IMR-90 (cell line): ENCODE measurements around the gene CEP85. TPM values are rescaled to one million over a fixed set of nuclear protein-coding genes. Genes with fewer than 3 reads are reported as not detected.

Source experiments
- ATAC-seq: fragments of 200-7000 bp; cut with Tn5 transposase; 2 replicates; pipeline ENCODE4 v1.9.1; 2020; ENCODE audit warnings: low read depth, mild to moderate bottlenecking, moderate library complexity
- BruUV-seq: library from RNA; stranded (reverse); fragments of 400-500 nt; replicated peaks from 2 replicates; lab custom pipeline; 2021; lab: Mats Ljungman, UMichigan
- CTCF ChIA-PET: fragments of 300-600 bp; formaldehyde crosslinking; extraction: SDS; loops from one replicate; lab custom pipeline; 2021; ENCODE audit warnings: antibody characterized with exemption; lab: Yijun Ruan, JAX
- POLR2A ChIA-PET: fragments of 300-600 bp; sonication (Branson Sonifier 250); formaldehyde crosslinking; loops from one replicate; lab custom pipeline; 2022; ENCODE audit warnings: antibody characterized with exemption; ENCODE audit not compliant: unreplicated experiment; lab: Charles Lee
- DNase-seq: peaks from one replicate; pipeline ENCODE4 v3.0.0; 2013
- H2AFZ ChIP-seq: replicated peaks from 2 replicates; pipeline ENCODE3; 2013; ENCODE audit warnings: low read length, mild to moderate bottlenecking; ENCODE audit not compliant: poor library complexity
- H2AK5ac ChIP-seq: 2 replicates; pipeline ENCODE4 v1.6.1; 2013; ENCODE audit warnings: low read depth, low read length, inconsistent platforms
- H2AK9ac ChIP-seq: replicated peaks from 2 replicates; pipeline ENCODE3; 2013; ENCODE audit warnings: mild to moderate bottlenecking, low read depth, low read length, moderate library complexity; ENCODE audit not compliant: poor library complexity
- H2BK120ac ChIP-seq: 2 replicates; pipeline ENCODE4 v1.6.1; 2013; ENCODE audit warnings: low read depth, low read length, inconsistent platforms
- H2BK15ac ChIP-seq: 3 replicates; pipeline ENCODE4 v1.6.1; 2013; ENCODE audit warnings: low read depth, low read length, inconsistent platforms
- H2BK20ac ChIP-seq: 2 replicates; pipeline ENCODE4 v1.6.1; 2013; ENCODE audit warnings: low read depth, mild to moderate bottlenecking, inconsistent platforms, low read length, moderate library complexity
- H2BK5ac ChIP-seq: 2 replicates; pipeline ENCODE4 v1.6.1; 2013; ENCODE audit warnings: mild to moderate bottlenecking, low read depth, low read length, inconsistent platforms; ENCODE audit not compliant: poor library complexity, severe bottlenecking
- H3K14ac ChIP-seq: replicated peaks from 2 replicates; pipeline ENCODE4 v1.6.1; 2013; ENCODE audit warnings: low read depth, low read length, inconsistent platforms
- H3K18ac ChIP-seq: 2 replicates; pipeline ENCODE4 v1.6.1; 2013; ENCODE audit warnings: low read depth, low read length, control low read depth
- H3K23ac ChIP-seq: 2 replicates; pipeline ENCODE4 v1.6.1; 2013; ENCODE audit warnings: low read depth, low read length, inconsistent platforms
- H3K27ac ChIP-seq: 2 replicates; pipeline ENCODE4 v1.5.1; 2013; ENCODE audit warnings: mild to moderate bottlenecking, control low read depth, low read length; ENCODE audit not compliant: insufficient read depth
- H3K27me3 ChIP-seq: 2 replicates; pipeline ENCODE4 v1.6.1; 2013; ENCODE audit warnings: low read length; ENCODE audit not compliant: control insufficient read depth, insufficient read depth
- H3K36me3 ChIP-seq: 2 replicates; pipeline ENCODE4 v1.6.1; 2013; ENCODE audit warnings: low read length, mixed read lengths; ENCODE audit not compliant: control insufficient read depth, insufficient read depth
- H3K4ac ChIP-seq: 2 replicates; pipeline ENCODE4 v1.6.1; 2013; ENCODE audit warnings: low read depth, low read length, inconsistent platforms
- H3K4me1 ChIP-seq: 2 replicates; pipeline ENCODE4 v1.6.1; 2013; ENCODE audit warnings: low read length, mixed read lengths; ENCODE audit not compliant: control insufficient read depth, insufficient read depth
- H3K4me2 ChIP-seq: 2 replicates; pipeline ENCODE4 v1.6.1; 2013; ENCODE audit warnings: low read depth, mild to moderate bottlenecking, control low read depth, low read length, moderate library complexity
- H3K4me3 ChIP-seq: 2 replicates; pipeline ENCODE4 v1.5.1; 2013; ENCODE audit warnings: low read depth, mild to moderate bottlenecking, control low read depth, low read length, moderate library complexity; ENCODE audit not compliant: insufficient read depth
- H3K56ac ChIP-seq: 2 replicates; pipeline ENCODE4 v1.6.1; 2013; ENCODE audit warnings: low read length, inconsistent platforms; ENCODE audit not compliant: insufficient read depth; ENCODE audit errors: extremely low read depth
- H3K79me1 ChIP-seq, 2 experiments: 2 replicates each; pipeline ENCODE4 v1.6.1; 2013; ENCODE audit warnings: low read length in 2 of 2, inconsistent platforms in 1 of 2, low read depth in 1 of 2
- H3K9ac ChIP-seq: 2 replicates; pipeline ENCODE4 v1.6.1; 2013; ENCODE audit warnings: low read depth, low read length, control low read depth
- H3K9me1 ChIP-seq: 2 replicates; pipeline ENCODE4 v1.6.1; 2013; ENCODE audit warnings: low read length, inconsistent platforms; ENCODE audit not compliant: insufficient read depth
- H3K9me3 ChIP-seq: 2 replicates; pipeline ENCODE4 v1.6.1; 2013; ENCODE audit warnings: low read length; ENCODE audit not compliant: control insufficient read depth, insufficient read depth
- H4K20me1 ChIP-seq: 2 replicates; pipeline ENCODE4 v1.6.1; 2013; ENCODE audit warnings: low read length, inconsistent platforms; ENCODE audit not compliant: insufficient read depth
- H4K5ac ChIP-seq: 2 replicates; pipeline ENCODE4 v1.6.1; 2013; ENCODE audit warnings: mild to moderate bottlenecking, low read depth, low read length, control low read depth
- H4K8ac ChIP-seq, 2 experiments: 2 replicates each; pipeline ENCODE4 v1.6.1; 2013; ENCODE audit warnings: low read depth in 2 of 2, low read length in 2 of 2, control low read depth in 1 of 2, inconsistent platforms in 1 of 2
- H4K91ac ChIP-seq: 2 replicates; pipeline ENCODE4 v1.6.1; 2013; ENCODE audit warnings: low read depth, low read length, inconsistent platforms; ENCODE audit not compliant: insufficient read depth
- CEBPB ChIP-seq: IDR thresholded peaks from 2 replicates; pipeline ENCODE4 v1.6.1; 2012; ENCODE audit warnings: low read depth, low read length, improper control_type of control experiment
- RAD21 ChIP-seq: IDR thresholded peaks from 2 replicates; pipeline ENCODE4 v1.6.1; 2012; ENCODE audit warnings: low read length, improper control_type of control experiment
- WGBS, 2 experiments: methylation state at CpG; one replicate each; pipeline versions ENCODE4 v1.1.5 to v1.1.7; 2013; ENCODE audit warnings: missing lambda C conversion rate in 2 of 2; ENCODE audit not compliant: insufficient read length in 1 of 2; ENCODE audit errors: extremely low coverage in 2 of 2; 5-methylcytosine and 5-hydroxymethylcytosine counted together
- dilution Hi-C: fragments of 300-500 bp; cut with HindIII; formaldehyde crosslinking; loops from one replicate; pipeline ENCODE4 v1.14.3; 2018; ENCODE audit warnings: low sequenced_read_pairs; ENCODE audit not compliant: unreplicated experiment
- in situ Hi-C: fragments of 300-500 bp; cut with MboI; formaldehyde crosslinking; loops from 3 replicates; pipeline ENCODE4 v1.14.3; 2019; ENCODE audit warnings: low sequenced_read_pairs, inconsistent platforms, mixed read lengths
- intact Hi-C: fragments of 100-400 bp; cut with micrococcal nuclease; formaldehyde crosslinking; loops from 2 replicates; pipeline ENCODE4 v1.10.0; 2022
- polyA plus RNA-seq, 3 experiments: library from polyadenylated mRNA; depleted of rRNA; stranded (reverse); fragments of >200 nt; gene quantifications; 2 replicates each; pipeline ENCODE4 v1.2.3, GENCODE V29; 2012; ENCODE audit warnings: low replicate concordance in 1 of 3
- total RNA-seq: library from RNA; depleted of rRNA; stranded (reverse); fragments of >200 nt; gene quantifications from 2 replicates; pipeline ENCODE4 v1.2.3, GENCODE V29; 2012
- TF ChIP-seq, protein P1 (sequence below): conservative IDR thresholded peaks from 2 replicates; pipeline ENCODE4 v1.5.1; 2012; ENCODE audit warnings: mild to moderate bottlenecking, low read depth, low read length, improper control_type of control experiment

Gene CEP85
- total and polyA plus RNA-seq, 2 of the 4 experiments (the other 2 are of a cell fraction): 11.5 to 11.8 TPM

DNA sequence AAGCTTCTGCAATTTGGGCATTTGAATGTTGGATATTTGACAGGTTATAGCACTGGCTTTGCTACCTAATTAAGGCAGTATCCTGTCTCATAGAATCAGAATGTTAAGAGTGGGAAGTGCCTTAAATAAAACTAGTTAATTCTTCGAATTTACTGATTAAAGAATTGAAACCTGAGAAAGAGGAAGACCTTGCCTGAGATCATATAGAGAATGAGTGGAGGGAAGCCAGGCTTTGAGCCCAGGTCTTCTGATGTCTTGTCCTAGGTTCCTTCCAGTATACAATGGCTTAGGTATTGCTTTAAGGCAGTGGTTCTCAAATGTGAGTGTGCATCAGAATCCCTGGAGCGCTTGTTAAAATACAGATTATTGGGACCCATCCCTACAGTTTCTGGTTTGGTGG is 25.0 kb downstream of the CEP85 start:
- no peak overlapping the region for H2BK5ac ChIP-seq
- no peak overlapping the region for H3K56ac ChIP-seq
- no peak overlapping the region for H2BK15ac ChIP-seq
- TF ChIP-seq RAD21: no peak
- TF ChIP-seq, protein P1, sequence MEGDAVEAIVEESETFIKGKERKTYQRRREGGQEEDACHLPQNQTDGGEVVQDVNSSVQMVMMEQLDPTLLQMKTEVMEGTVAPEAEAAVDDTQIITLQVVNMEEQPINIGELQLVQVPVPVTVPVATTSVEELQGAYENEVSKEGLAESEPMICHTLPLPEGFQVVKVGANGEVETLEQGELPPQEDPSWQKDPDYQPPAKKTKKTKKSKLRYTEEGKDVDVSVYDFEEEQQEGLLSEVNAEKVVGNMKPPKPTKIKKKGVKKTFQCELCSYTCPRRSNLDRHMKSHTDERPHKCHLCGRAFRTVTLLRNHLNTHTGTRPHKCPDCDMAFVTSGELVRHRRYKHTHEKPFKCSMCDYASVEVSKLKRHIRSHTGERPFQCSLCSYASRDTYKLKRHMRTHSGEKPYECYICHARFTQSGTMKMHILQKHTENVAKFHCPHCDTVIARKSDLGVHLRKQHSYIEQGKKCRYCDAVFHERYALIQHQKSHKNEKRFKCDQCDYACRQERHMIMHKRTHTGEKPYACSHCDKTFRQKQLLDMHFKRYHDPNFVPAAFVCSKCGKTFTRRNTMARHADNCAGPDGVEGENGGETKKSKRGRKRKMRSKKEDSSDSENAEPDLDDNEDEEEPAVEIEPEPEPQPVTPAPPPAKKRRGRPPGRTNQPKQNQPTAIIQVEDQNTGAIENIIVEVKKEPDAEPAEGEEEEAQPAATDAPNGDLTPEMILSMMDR: no peak
- TF ChIP-seq CEBPB: no peak
- H3K27ac ChIP-seq: no peak overlapping the region
- DNase-seq (no peak), ATAC-seq (no peak)
- BruUV-seq: no TSS peak
- H3K4me1 ChIP-seq: no peaks in the 10 kb centered on the region
- H4K8ac ChIP-seq: no peak overlapping the region
- no peak overlapping the region for H2AK9ac ChIP-seq
- 0 out of 2 replicates have a peak, but pooled peaks cover 3% of the 10 kb centered on the region for H3K9me1 ChIP-seq
- H4K20me1 ChIP-seq: no peaks in the 10 kb centered on the region
- peaks cover 7 to 14% of the 10 kb centered on the region in 2 experiments; a peak in 2 of 4 replicates for H3K79me1 ChIP-seq
- no peak overlapping the region for H3K23ac ChIP-seq
- no peak overlapping the region for H3K4me3 ChIP-seq
- H2BK20ac ChIP-seq: no peak overlapping the region
- H2AK5ac ChIP-seq: no peak overlapping the region
- no peak overlapping the region for H2AFZ ChIP-seq
- H3K18ac ChIP-seq: no peak overlapping the region
- no peak overlapping the region for H3K9ac ChIP-seq
- peaks cover 18% of the 10 kb centered on the region for H3K36me3 ChIP-seq
- no CpG with 5 or more reads among the region's 2 CpGs for WGBS, 2 experiments
- in situ Hi-C loops (no loop called here), intact Hi-C loops (no loop called here), dilution Hi-C loops (no loop called here)
- no peak overlapping the region for H3K4me2 ChIP-seq
- no peaks in the 10 kb centered on the region for H3K27me3 ChIP-seq
- ChIA-PET POLR2A (no interaction called here), CTCF (interaction anchor here (0.7 kb wide), 1 partner anchor 7 kb away, joined by 3 read pairs; no protein-coding TSS in a partner anchor)
- H3K4ac ChIP-seq: no peak overlapping the region
- no peaks in the 10 kb centered on the region for H3K9me3 ChIP-seq
- no peak overlapping the region for H4K91ac ChIP-seq
- H3K14ac ChIP-seq: no peak overlapping the region
- no peak overlapping the region for H2BK120ac ChIP-seq
- no peak overlapping the region for H4K5ac ChIP-seq
